Sciatic nerve (tissue), 2 donors: ENCODE measurements around the gene ZNF831. TPM values are rescaled to one million over a fixed set of nuclear protein-coding genes. Genes with fewer than 3 reads are reported as not detected.

ENCODE experiments used
- ATAC-seq: fragments of 200-7000 bp; cut with Tn5 transposase; one replicate; pipeline ENCODE4 v1.9.1; 2020; ENCODE audit warnings: mild to moderate bottlenecking, moderate library complexity
- DNase-seq: peaks from one replicate; pipeline ENCODE4 v3.0.0-alpha.2; 2020; ENCODE audit warnings: low spot score
- intact Hi-C: fragments of 100-400 bp; cut with DNase I; formaldehyde crosslinking; loops from one replicate; pipeline ENCODE4 v1.14.2; 2022
- total RNA-seq: library from RNA; stranded (reverse); fragmentation: NEBNext Ultra II Directional; extraction: Animal tissue kit (Norgen Biotek cat#: 25700); gene quantifications from one replicate; pipeline ENCODE4 v1.2.1, GENCODE V29; 2021
- donor health status: DM: no; HTN: no; CAD: no.
- donor health status: DM: no; HTN: no; CAD: no.

Gene ZNF831
- total RNA-seq, 1 donor from 2014 or later: 0.36 TPM

DNA sequence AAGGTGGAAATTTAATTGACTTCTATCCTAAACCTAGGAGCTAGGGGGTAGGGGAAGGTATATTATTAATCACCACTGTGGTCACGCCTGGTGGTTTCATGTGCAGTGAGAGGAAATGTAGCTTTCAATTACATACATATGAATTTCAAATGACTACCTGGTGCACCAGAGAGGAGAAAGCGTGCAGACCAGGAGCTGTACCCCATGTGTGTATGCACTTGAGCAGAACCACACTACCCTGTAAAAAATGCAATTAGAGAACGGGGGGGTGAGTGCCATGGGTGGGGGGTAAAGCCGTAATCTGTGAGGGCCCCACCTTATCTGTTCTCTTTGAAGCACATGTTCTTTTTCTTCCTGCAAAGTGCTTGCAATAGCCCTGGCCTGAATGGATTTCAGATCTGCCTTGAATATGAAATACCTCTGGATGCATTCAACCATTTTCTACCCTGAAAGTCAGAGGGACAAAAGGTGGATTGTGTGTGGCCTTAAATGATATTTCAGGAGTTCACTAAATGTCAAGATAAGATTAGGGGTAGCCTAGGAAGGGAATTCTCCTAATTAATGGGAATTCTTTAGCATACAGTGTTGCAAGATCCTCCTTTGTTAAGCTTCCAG, 105.9 kb downstream of the ZNF831 start:
- ATAC-seq: no peak
- no peak for DNase-seq
- intact Hi-C loops: no loop called here

DNA sequence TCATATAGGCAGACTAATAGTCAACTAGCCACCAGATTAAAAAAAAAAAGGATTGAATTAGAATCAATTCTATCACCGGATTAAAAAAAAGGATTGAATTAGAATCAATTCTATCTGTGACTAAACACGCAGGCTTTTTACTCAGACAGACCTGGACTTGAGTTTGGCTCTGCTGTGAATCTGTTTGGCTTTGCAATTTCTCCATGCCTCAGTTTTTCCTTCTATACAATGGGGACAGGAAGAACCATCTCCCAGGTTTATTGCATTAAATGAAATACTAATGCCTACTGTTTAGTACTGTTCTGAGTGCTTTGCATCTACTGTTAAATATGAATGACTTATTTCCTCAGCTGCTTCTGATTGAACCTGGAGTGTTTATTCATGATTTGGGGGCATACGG, 106.8 kb downstream of the ZNF831 start:
- no peak for ATAC-seq
- DNase-seq: no peak
- intact Hi-C loops: no loop called here

DNA sequence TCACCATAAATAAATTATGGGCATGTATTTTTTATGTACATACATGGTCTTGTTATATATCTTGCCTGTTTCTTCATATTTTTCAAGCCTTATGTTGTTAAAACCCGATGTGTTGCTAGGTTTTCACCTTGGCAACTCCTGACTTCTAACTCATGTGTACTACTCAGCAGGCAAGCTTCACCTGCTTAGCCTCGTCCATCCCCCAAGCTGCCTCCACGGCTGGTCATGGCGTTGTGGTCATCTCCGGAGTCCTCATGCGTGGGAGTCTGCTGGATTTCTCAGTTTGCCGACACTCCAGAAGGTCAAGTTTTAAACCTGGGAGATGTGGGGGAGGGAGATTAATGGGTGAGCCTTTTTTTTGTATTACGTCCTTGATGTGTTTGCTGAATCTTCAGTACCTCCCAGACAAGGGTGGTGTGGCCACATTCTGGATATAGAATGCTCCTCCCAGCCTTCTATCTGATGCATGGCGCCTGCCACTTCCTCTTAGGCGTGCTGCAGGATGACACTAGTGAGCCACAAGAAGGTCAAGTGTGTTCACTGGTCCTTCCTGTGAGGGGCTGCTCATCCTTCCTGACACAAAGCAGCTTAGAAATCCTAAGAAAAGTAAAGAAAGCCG, 110.2 kb downstream of the ZNF831 start:
- intact Hi-C loops: no loop called here
- no peak for ATAC-seq
- no peak for DNase-seq

DNA sequence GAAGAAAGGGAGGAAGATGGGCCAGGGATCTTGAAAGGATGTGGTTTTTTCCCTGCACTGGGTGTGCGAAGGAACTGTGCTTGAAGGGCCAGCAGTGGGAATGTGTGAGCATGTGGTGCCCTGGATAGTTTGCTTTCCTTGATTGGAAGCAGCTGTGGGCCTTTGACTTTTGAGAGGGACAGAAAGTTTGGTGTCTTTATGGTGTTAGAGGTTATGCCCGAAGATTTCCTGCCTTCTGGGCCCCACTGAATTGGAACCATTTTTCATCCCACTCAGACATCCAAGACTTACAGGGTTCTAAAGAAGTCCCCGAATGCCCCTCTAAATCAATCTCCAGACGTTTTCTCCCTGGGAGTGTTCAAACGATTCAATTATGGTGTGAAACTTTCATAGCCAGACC, 113.3 kb downstream of the ZNF831 start:
- DNase-seq (no peak), ATAC-seq (no peak)
- intact Hi-C loops: no loop called here

DNA sequence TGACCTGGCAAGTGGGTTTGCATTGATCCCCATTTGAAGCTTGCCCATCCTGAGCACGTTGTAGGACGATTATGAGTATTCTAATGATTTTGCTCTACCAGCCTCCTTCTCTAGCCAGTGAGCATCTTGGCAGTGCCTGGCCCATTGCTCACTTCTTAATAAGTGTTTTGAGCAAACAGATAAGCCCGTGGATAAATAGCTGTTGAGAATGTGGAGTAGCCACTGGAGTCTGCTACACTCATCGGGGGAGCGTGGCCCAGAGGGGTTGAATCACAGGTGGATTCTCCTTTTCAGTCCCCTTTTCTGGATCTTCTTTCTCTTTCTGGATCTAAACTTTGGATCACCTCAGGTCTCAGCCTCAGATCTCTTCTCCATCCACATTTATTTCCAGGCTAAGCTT, 120.8 kb downstream of the ZNF831 start:
- intact Hi-C loops: no loop called here
- DNase-seq (no peak), ATAC-seq (no peak)

DNA sequence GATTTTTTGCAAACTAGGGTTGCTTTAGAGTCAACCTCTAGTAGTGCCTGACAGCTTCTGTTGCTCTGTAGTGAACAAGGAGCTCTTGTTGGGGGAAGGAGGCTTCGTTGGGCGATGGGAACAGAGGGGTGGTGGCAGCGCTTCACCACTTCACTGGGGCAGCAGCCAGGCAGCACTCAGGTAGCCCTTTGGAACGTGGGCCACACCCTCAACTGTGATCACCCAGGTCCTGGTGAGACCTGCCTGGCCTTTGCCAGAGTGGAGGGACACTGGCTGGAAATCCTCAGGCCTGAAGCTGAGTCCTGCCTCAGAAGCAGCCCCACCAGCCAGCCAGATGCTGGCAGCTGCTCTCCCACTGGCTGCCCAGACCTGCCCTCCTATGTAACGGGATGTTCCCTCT, 126.4 kb downstream of the ZNF831 start:
- DNase-seq (no peak), ATAC-seq (no peak)
- intact Hi-C loops: no loop called here

DNA sequence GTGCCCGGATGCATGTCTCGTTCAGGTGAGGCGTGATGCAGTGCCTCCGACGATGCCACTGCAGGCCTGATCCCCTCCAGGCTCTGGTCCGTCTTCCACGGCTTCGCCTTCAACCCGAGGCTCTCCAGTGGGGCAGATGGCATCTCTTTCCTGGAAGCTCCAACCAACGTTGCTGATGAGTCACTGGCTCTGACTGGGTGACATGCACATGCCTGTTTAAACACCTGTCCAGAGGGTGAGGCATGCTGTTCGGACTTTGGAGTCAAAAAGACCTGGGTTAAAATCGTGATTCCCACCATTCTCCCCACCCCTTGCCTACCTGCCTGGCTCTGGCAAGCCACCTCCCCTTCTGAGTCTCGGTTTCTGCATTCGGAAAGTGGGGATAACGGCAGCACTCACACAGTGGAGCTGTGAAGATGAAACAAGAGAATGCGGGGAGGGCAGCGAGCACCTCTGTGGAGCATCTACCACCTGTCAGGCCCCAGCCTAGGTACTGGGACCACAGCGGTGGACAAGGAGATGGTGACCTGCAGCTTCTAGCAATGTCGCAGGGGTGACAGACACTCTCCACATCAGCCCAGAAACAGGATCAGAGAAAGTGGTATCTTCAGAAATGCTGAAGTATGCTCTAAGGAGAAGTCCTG, 128.2 kb downstream of the ZNF831 start:
- intact Hi-C loops: no loop called here
- DNase-seq (no peak), ATAC-seq (no peak)

DNA sequence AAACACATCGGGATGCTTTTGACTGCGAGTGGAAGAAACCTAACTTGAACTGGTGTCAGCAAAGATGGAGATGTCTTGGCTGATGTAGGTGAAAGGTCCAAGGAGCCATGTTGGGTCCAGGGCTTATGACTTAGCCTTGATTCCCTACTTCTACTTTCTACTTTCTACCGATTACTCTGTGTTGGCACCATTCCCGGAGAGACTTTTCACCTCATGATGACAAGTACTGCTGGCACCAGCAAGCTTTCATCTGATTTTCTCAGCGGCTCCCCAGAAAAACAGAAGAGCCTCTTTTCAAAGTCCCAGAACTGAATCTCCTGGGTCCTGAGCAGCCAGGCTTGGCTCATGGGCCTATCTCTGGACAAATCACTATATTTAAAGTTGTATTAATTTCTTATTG, 131.9 kb downstream of the ZNF831 start:
- ATAC-seq (no peak), DNase-seq (no peak)
- intact Hi-C loops: no loop called here

DNA sequence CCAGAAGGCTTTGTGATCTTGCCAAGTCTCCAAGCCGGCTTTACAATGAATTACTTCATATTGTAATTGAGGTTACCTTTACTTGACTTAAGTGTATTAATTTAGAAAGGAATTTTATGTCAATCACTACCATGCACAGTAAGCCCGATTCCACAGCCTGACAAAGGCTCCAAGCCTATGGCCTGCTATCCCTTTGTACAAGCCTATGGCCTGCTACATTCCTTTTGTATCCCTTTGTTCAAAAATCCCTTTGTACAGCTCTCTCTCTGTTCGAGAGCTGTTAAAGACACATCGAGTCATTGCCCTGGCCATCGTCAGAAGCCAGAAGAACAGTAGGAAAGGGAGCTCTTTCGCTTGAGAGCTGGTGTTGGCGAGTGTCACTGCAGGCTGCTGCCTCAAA, 134.1 kb downstream of the ZNF831 start:
- intact Hi-C loops: no loop called here
- ATAC-seq (no peak), DNase-seq (no peak)

DNA sequence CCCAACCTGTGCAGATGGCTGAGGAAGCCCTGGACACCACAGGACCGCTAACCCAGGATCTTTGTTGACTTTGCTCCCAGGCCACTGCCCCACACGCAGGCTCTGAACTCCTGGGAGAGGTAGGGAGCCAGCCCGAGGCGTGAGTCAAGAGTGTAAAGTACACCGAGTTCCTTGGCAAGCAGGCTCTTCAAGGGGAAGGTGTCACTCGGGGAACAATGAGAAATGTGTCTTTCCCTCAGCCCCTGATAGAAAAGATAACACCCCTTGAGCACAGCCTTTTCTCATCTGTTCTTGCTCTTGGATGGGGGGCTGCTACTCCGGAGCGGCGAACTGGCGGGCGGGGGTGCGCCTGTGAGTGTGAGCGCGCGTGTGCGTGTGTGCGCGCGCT, 136.3 kb downstream of the ZNF831 start:
- intact Hi-C loops: no loop called here
- no peak for ATAC-seq
- DNase-seq: no peak

DNA sequence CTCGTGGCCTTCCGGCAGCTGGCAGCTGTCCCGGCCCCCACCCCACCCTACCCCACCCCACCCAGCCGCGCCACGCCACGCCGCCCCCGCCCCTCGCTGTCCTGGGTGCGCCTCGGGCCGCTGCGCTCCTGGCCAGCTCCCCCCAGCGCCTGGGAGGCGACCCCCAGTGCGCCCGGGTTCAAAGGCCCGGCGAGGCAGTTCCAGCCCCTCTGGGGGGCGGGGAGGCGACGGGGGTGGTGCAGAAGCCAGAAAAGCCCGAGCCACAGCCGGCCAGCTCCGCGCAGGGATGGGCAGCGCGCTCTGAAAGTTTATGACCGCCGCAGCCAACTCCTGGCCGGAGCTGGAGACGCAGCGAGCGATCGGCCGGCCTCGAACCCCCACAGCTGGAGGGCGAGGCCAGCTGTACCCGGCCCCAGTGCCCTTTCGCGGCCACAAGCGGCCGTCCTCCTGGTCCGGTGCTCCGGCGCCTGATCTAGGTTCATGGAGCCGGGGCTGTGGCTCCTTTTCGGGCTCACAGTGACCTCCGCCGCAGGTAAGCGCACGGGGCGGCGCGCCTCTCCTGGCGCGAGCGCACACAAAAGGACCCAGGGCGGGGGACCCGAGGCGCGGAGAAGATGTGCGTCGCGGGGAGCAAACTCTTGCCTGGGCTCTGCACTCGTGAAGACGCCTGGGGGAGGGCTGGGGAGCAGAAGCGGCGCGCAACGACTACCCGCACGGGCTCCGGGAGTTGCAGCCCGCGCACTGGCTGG, 136.9 kb downstream of the ZNF831 start, which contains the start of gene EDN3:
Gene EDN3 (plus strand): TSS at position 279 of the 749 bp plus-strand sequence. CDS start 202 bp downstream, at position 481.
- ATAC-seq: no peak
- intact Hi-C loops: no loop called here
- DNase-seq: no peak

DNA sequence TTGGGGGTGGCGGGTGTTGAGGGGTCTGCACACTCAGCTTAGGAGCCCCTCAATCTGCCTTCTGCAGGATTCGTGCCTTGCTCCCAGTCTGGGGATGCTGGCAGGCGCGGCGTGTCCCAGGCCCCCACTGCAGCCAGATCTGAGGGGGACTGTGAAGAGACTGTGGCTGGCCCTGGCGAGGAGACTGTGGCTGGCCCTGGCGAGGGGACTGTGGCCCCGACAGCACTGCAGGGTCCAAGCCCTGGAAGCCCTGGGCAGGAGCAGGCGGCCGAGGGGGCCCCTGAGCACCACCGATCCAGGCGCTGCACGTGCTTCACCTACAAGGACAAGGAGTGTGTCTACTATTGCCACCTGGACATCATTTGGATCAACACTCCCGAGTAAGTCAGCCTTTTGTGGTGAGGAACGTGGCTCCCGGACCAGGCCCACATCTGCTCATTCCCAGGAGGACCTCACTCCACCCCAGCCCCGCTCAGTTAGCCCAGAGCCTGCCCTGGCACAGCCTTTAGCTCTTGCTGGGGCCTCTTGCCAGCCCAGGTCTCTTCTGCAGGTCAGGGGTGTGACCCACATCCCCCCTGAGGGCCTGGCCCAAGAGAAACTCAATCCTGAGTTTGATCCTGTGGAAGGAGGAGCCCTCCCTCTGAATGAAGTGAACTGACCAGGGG, 137.9 kb downstream of the ZNF831 start:
- ATAC-seq: no peak
- intact Hi-C loops: no loop called here

DNA sequence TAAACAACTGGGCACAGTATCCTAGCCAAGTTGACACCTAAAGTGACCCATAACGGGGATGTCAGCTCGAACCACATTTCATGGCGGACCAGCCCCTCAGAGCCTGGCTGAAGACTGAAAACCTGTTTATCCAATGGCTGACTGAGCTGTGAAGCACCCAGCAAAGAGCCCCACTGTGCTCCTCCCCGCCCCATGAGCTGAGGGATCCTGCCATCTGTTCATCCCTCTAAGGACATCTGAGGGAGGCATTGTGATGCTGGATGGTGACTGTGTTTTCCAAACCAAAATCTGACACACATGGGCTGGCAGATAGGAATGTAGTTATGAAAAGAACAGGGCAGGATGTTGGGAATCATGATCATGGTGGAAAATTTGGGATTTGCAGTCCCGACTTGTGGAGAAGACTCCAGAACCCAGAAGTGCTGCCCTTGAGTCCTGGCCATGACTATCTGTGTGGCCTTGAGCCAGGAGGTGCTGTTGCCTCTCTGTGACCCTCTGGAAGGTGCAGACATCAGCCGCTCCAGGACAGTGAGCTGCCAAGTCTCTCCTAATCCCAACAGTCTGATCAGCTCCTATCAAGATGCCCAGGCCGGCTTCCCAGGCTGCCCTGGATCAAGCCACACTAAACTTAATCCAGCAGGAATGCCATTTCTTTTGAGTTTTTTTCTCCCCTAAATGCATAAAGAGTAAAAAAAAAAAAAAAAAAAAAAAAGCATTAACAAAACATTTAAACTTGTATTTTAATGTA, 142.5 kb downstream of the ZNF831 start:
- no peak for ATAC-seq

More for the DNA sequence above, 137.9 kb downstream of the ZNF831 start:
- no peak for DNase-seq

DNA sequence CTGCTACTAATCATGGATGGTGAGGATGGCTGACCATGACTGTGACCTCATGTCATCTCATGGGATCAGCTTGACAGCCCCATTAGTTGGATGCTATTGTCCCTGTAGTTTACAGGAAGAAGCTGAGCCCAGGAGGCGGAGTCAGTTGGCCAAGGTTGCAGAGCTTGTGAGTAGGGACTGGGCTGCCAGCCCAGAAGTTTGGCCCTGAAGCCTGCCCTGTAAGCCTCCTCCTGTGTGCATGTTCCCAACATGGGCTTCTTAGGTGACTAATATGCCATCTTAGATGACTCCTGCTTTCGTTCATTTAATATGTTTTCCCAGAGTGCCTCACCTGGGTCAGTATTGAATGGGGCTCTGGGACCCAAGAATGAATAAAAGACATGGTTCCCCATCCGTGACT, 143.6 kb downstream of the ZNF831 start:
- ATAC-seq: no peak
- intact Hi-C loops: no loop called here

More for the DNA sequence above, 142.5 kb downstream of the ZNF831 start:
- intact Hi-C loops: no loop called here
- no peak for DNase-seq

More for the DNA sequence above, 143.6 kb downstream of the ZNF831 start:
- DNase-seq: no peak

Other genes with a start within 250 kb of the ZNF831 start
- gene NELFCD, start 182.6 kb upstream of the ZNF831 start, total RNA-seq: 50.7 TPM
- 151 TPM for gene CTSZ, start 156.6 kb upstream of the ZNF831 start, total RNA-seq
- gene TUBB1, start 144.4 kb upstream of the ZNF831 start, total RNA-seq: 1.0 TPM
- gene ATP5F1E, start 131.5 kb upstream of the ZNF831 start, total RNA-seq: 38.4 TPM
- 30.5 TPM for gene PRELID3B, start 121.0 kb upstream of the ZNF831 start, total RNA-seq
- not detected for gene EDN3, start 136.8 kb downstream of the ZNF831 start, total RNA-seq